Myocyte (in vitro differentiated cells): Measurements from ENCODE around the gene TRIAP1. TPM values are rescaled to one million over a fixed set of nuclear protein-coding genes. Genes with fewer than 3 reads are reported as not detected.

Experiments
- DNase-seq: peaks from one replicate; pipeline ENCODE4 v3.0.0-alpha.2; 2012; ENCODE audit warnings: low read depth
- total RNA-seq: library from RNA; depleted of rRNA; stranded (reverse); fragments of >200 nt; gene quantifications from 2 replicates; pipeline ENCODE4 v1.2.3, GENCODE V29; 2014

TRIAP1 gene
- total RNA-seq, 1 donor from 2014 or later: 61.0 TPM

DNA sequence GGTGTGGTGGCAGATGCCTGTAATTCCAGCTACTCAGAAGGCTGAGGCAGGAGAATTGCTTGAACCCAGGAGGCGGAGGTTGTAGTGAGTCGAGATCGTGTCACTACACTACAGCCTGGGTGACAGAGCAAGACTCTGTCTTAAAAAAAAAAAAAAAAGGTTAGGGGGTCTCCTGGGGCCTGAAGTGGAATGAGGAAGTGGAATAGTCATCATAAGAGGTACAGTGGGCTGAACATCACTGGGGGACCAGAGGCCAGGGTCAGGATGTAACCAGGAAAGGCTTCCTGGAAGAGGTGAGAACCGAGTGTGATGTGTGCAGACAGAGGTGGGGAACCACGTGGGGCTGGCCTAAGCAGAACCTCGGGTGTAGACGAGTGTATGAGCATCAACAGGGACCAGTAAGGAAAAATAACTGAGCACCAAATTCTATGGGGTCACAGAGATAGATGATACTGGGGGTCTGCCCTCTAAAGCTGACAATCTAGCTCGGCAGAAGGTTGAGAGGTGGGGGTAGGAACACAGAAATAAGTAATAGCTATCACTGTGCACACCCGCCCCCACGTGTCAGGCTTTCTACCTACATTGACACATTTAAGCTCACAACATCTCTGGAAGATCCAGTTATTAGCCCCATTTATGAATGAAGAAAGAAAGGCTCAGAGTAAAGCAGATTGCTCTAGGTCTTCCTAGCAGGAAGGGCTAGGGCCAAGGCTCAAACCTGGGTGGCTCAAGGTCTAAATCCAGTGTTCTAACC is 13.2 kb downstream of the TRIAP1 start:
- no peak for DNase-seq

DNA sequence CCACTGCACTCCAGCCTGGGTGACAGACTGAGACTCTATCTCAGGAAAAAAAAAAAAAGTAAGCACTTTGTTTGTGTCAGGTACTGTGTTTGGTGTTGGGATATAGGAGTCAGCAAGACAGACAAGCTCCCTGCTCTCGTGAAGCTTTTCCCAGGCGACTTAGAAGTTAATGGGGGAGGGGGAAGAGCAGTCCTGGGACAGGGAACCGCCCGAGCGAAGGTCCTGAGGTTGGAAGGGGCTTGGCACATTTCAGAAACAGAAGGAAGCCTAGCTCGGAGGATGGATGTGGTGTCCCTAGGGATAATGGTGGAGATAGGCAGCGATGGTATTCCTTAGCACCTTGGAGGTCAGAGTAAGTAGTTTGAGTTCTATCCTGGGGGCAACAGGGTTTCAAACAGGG is 16.8 kb downstream of the TRIAP1 start:
- no peak for DNase-seq

DNA sequence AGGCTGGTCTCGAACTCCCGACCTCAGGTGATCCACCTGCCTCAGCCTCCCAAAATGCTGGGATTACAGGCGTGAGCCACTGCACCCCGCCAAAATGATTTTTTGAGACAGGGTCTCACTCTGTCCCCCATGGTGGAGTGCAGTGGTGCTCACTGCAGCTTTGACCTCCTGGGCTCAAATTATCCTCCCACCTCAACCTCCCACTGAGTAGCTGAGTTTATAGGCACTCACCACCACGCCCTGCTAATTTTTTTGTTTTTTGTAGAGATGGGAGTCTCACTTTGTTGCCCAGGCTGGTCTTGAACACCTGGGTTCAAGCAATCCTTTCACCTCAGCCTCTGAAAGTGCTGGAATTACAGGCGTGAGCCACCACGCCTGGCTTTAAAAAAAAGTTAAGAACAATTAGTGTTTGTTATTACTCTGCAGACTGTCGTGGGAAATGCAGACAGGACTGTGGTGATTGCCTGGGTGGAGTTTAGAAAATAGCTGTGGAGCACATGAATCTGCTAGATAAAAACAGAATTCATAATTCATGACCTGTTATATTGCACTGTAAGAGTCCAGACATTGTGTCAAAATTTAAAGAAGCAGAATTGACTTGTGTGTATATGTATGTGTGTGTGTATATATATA is 17.5 kb downstream of the TRIAP1 start:
- DNase-seq: no peak

DNA sequence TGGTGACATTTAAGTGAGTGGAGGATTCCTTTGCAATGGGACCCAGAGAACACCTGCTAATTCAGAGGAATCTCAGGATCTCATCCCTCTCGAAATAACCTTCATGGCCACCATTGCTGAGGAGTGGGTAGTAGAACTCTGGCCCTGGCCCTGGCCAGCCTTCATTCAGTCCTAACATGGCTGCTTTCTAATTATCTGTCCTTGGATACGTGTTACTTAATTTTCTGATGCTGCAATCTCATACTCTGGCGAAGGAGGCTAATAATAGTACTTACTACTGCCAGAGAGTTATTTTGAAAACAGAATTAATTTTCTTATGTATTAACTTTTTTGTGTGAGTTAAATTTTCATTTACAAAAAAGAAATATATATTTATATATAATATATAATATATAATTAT is 20.4 kb downstream of the TRIAP1 start:
- DNase-seq: no peak

DNA sequence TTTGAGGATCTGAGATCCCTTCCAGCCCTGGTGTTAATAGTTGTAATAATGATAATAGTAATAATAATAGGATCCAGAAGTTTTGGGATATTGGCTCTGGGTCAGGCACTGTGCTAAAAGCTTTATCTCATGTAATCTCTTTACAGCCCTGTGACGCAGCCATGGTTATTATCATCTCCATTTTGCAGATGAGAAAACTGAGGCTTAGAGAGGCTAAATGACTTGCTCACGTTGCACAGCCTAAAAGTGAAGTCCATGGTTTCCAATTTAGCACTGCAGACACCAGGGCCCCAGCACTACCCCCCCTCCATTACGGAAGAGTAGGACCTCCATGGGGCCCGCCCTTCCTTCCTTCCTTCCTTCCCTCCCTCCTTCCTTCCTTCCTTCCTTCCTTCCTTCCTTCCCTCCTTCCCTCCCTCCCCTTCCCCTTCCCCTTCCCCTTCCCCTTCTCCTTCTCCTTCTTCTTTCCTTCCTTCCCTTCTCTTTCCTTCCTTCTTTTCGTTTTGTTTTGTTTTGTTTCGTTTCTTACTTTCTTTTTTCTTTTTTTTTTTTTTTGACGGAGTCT is 23.2 kb downstream of the TRIAP1 start:
- no peak for DNase-seq

DNA sequence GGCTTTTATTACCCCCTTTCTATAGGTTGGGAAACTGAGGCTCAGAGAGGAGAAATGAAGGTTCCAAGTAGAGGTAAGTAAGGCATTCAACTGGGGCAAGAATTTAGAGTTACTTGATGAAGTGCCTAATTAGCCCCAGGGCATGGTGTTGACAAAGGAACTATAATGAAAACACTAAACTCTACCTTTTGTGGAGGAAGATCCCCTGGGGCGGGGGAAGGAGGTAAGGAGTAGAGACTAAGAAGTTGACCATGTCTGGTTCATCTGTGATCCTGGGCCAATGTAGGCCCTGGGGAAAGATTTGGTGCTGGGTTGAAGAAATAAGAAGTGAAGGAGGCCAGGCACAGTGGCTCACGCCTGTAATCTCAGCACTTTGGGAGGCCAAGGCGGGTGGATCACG is 24.5 kb downstream of the TRIAP1 start:
- no peak for DNase-seq

DNA sequence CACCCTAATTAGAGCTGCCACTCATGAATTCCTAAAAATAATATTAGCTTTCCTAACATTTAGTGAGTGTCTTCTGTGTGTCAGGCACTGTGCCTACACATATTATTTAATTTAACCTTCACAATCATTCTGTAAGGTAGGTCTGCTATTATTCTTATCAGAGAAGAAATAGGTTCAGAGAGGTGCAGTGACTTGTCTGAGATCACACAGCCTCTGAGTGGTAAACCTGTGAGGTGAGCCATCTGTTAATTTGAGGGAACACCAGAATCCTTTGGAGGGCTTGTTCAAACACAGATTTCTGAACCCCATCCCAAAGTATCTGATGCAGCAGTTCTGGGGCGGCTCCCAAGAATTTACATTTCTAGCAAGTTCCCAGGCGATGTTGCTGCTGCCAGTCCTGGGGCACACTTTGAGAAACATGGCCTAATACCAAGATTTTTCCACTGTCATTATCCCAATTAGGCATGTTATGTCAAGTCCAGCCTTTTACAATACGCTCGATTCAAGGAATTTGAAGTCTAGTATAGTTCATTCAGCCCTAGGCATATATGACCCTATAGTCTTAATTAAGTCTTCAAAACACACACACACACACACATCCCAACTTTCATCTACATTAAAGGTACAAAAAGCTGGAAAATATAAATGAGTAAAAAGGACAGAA is 28.1 kb downstream of the TRIAP1 start:
- no peak for DNase-seq

DNA sequence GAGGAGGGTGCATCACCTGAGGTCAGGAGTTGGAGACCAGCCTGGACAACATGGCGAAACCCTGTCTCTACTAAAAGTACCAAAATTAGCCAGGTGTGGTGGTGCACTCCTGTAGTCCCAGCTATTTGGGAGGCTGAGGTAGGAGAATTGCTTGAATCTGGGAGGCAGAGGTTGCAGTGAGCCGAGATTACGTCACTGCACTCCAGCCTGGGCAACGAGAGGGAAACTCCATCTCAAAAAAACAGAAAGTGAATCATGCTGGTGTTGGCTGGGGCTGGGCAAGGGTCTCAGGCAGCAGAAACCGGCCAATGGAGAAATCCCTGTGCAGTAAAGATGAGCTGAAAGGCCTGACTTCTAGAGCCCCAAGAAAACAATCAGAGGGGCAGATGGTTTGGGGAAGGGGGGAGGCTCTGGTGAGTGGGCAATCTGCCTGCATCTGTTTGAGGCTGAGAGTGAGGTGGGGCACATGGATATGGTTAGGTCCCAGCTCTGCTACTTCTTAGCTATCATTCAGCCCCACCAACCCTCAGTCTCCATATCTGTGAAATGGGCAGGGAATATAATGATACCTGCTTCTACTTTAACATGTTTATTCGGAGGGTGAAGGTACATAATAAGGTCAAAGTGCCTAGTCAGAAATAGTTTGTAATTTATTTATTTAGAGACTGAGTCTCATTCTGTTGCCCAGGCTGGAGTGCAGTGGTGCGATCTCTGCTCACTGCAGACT is 29.5 kb downstream of the TRIAP1 start:
- no peak for DNase-seq

DNA sequence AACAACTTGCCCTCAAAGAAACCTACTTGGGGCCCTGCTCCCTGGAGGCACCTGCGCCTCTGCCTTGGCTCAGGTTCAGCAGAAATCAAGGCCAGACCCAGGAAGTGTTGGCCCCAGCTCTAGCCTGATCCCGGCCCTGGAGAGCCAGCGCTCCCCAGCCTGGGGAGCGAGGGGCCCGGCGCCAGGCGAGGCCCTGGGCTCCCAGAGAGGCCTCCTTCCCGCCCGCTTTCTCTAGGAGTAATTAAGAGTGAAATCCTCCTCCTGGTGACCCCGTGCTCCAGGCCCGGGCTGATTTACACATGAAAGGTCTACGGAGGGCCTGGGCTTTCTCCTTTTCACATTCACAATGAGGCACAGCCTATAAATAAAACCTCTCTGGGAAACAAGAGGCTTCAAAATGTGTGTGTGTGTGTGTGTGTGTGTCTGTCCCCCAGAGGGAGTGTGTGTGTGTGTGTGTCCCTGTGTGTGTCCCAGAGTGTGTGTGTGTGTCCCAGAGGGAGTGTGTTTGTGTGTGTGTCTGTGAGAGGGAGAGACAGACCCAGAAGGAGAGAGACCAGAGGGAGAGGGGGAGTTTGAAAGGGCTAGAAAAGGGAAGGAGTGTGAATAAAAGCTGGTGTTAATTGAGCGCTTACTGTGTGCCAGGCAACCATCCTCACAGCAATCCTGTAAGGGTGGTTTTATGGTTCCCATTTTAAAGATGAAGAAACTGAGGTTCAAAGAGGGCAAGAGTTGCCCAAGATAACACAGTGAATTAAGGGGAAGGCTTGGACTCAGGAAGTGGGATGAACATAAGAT is 32.1 kb downstream of the TRIAP1 start:
- no peak for DNase-seq

DNA sequence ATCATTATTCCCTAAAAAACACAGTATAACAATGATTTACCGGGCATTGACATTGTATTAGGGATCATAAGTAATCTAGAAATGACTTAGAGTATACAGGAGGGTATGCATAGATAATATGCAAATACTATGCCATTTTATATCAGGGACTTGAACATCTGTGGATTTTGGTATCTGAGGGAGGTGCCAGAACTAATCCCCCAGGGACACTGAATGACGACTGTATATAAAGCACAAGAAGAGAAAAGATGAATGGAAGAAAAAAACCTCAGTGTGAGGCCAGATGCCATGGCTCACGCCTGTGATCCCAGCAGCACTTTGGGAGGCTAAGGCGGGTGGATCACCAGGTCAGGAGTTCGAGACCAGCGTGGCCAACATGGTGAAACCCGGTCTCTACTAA is 33.8 kb downstream of the TRIAP1 start:
- no peak for DNase-seq

DNA sequence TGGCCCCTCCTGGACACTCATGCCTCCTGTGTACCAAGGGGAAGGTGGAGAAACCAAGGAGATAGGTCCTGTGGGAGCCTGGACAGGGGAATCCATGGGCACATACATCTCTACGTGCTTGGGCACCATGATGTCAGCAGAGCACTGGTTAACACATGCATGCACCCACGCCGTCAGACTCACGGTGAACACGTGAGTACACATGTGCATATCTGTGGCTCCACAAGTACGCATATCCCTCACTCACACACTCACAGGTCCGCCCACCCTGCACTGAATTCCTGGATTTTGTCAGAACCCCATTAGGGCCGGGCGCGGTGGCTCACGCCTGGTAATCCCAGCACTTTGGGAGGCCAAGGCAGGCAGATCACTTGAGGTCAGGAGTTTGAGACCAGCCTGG is 37.4 kb downstream of the TRIAP1 start:
- no peak for DNase-seq

DNA sequence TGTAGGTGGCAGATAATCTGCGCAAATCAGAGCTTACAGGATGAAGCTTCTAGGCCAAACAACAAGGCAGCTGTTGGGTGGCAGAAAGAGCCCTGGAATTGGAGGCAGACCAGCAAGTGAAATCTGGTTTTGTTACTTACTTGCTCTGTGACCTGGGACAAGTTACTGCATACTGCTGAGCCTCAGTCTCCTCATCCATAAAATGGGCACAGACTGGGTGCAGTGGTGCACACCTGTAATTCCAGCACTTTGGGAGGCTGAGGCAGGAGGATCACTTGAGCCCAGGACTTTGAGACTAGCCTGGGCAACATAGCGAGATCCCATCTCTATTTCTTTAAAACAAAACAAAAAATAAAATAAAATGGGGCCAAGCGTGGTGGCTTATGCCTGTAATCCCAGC is 39.6 kb downstream of the TRIAP1 start:
- no peak for DNase-seq

DNA sequence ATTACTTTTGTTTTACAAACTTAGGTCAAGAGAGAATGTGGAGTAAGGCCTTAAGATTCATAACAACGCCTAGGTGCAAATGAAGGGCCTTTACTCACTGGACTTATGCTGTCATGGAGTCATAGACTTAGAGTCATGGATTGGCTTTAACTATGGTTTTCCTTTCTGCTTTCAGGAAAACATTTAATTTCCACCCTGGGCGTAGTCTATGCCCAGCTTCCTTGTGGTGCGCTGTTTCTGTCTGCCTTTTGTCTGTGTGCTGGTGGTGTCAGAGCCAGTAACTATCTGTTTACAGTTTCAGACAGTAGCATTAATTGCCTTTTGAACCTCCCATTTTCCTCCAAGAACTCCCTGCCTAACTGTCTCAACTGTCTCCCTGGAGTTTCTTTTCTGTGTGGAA is 40.1 kb downstream of the TRIAP1 start:
- no peak for DNase-seq

DNA sequence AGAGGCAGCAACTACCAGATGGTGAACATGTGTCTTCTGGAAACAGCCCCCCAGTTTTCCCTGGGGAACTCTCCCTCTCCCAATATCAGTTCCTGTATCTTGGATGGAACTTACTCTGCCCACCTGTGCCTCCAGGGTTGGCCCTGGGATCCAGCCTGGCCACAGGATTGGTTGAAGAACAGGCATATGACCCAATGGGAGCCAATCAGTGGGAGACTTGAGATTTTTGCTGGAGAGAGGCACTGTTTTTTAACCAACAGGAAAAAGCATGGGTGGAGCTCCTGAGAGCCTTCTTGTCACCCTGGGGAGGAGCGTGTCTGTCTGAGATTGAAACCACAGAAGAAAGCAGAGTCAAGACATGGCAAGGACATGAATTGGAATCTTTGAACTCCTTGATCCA is 41.9 kb downstream of the TRIAP1 start:
- DNase-seq: no peak

DNA sequence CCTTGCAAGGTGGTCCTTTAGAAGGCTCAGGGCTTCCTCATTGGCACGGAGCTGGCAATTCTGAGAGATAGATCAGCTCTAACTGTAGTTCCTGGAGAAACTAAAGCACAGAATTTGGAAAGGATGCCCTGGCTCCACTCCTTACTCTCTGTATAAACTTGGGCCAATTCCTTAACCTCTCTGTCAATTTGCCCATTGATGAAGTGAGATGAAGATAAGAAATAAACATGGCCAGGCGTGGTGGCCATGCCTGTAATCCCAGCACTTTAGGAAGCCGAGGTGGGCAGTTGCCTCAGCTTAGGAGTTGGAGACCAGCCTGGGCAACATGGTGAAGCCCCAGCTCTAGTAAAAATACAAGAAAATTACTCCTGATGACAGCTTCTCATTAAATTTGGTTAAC is 42.3 kb downstream of the TRIAP1 start:
- no peak for DNase-seq

DNA sequence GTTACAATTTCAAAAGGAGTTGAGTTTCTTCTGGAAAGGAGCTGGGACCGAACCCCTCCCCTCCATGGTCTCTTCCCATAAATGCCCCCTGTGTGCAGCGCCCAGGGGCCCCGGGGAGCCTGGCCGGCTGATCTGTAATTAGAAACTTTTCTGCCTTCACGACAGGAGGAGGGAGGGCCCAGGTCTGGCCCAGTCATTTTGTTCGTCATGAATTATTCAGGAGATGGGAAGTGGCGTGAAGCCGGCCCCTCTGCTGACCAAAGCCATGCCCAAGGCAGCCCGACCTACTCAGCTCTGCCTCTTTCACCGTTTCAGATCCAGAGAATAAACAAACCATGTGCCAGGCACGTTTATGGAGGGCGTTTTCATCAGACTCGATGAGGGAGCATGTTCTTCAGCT is 44.0 kb downstream of the TRIAP1 start:
- no peak for DNase-seq

DNA sequence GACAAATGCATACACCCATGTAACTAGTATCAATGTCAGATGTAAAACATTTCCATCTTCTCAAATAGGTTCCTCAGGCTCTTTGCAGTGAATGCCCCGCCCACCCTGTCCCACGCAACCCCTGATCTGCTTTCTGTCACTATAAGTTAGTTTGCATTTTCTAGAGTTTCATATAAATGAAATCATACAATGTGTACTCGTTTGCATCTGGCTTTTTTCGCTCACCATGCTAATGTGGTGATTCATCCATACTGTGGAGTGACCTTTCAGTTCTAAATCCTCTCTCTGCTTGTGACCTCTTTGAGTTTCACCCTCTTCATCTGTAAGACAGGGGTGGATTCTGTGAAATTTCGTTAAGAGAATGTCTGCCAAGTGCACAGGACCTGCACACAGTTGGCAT is 46.7 kb downstream of the TRIAP1 start:
- no peak for DNase-seq

DNA sequence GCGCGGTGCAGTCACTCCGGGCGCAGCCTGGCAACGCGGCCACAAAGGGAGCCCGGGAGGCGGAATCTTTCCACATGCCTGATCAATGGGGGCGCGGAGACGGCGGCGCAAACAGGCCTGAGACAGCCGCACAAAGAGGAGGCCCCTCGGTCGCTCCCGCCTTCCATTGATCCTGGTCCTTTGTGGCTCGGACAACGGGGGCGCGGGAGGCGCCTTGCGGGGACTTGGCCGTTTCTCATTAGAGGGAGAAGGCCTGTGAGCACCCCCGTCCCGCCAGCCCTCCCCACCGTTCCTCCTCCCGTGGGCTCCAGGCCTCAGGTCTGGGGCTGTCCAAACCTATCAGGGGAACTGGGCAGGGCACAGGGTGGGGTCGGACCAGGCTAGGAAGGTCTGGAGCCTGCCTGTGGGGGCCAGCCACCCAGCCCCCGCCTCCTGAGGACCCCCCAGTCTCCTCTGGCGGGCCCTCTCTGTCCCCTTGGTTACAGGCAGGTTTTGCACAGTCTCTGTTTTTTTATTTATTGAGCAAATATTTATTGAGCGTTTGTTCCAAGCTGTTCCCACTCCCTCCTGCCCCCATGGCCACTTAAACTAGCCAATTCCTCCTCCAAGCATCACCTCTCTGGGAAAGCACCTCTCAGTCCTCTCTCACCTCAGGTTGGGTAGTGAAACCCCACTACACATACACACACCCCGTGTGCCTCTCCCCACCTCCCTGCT is 48.2 kb downstream of the TRIAP1 start:
- no peak for DNase-seq

DNA sequence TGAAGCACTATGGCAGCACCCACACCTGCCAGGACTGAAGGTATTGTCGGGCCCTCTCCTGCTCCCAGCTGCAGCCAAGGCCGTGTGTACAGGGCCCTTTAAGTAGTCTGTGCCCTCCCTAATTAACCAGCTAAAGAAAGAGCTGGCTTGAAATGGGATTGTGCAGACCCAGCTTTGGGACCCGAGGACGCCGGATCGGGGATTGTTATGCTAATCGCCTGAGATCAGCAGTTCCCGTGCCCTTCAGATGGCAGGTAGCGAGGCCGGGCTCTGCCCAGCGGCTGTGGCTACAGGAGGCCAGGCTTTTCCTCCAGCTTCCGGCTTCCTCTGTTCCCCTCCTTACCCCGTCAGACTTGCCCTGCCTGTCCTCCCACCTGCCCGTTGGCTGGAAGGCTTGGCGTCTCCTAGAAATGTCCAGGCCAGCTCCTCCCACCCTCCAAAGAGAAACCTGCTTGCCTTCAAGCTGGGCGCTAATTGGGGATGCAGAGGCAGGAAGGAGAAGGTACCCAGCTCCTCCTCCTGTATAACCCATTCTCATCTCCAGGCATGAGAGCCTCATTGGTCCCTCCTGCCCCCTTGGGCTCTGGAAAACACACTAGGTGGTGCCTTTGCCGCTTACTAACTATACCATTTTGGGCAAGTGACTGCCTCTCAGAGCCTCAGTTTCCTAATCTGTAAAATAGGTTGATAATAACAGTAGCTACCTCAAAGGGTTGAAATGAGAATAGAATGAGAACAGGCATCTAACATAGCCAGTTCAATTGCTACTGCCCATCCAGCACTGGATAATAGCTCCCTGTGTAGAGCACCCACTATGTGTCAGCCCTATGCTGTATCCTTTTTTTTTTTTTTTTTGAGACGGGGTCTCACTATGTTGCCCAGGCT is 51.5 kb downstream of the TRIAP1 start:
- no peak for DNase-seq
